GM19463 (cell line): ENCODE measurements around the gene CYP26C1.
"Not testable (repeated sequence)": the region's sequence is repeated elsewhere in the genome, so short reads cannot be mapped to it uniquely, and the experiment has no call there.

Source experiments
- ATAC-seq: cut with Tn5 transposase; IDR thresholded peaks from one replicate; pipeline ENCODE4 v1.9.1; 2021; ENCODE audit warnings: mild to moderate bottlenecking, moderate library complexity; ENCODE audit not compliant: unreplicated experiment

CYP26C1 gene

DNA sequence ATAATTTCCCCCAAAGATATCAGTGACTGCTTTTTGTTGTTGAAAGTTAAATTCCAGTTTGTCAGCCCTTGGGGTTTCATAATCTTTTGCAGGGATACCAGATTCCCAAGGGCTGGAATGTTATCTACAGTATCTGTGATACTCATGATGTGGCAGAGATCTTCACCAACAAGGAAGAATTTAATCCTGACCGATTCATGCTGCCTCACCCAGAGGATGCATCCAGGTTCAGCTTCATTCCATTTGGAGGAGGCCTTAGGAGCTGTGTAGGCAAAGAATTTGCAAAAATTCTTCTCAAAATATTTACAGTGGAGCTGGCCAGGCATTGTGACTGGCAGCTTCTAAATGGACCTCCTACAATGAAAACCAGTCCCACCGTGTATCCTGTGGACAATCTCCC lies 16.3 kb downstream of the CYP26C1 start:
- ATAC-seq: no peak

DNA sequence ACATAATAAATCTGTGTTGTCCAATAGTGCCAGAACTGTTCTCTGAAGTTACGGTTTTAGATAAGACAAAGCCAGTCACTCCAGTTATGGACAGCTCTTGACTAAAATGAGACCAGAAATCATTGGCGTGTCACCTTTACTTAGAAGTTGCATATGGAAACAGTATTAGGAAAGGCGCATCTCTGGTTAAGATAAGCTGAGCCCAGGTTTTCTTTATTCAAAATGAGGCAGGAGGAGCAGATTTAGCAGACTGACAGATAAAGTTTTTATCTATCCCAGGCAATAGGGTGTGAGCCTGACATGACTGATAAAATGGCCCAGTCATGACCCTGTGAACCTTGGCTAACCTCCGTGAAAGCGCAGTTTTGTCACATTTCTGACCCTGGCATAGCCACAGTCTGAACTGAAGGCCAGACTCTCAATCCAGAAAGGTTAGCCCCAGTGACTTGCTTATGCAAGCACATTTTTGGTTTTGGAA lies 17.3 kb downstream of the CYP26C1 start:
- ATAC-seq: no peak

DNA sequence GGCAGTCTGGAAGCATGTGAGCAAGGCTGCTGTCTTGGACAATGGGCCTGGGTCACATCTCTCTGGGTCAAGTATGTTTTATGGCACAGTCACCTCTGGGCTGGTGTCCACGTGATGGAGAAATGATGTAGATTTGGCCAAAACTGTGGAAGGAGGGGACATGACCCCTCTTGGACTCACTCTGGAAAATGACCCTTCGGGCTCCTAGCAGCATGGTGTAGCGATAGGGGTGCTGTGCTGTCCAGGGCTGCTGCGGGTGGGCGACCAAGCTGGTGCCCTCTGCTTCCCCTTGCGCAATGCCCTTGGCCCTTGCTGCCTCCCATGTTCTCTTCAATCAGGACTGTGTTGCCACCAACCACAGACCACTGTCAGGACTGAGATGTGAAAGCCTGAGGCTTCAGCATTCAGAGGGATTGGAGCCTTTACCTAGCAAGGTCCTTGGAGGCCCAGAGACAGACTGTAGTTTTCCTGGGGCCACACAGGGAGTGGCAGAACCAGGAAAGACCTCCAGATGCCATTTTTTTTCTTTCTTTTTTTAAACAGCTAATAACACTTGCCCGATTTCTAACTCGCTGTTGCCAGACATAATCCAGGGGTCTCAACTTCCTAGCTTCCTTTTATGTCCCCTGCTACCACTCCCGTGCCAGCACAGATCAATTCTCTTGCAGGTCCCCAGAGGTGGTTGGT lies 19.2 kb downstream of the CYP26C1 start:
- ATAC-seq: no peak

DNA sequence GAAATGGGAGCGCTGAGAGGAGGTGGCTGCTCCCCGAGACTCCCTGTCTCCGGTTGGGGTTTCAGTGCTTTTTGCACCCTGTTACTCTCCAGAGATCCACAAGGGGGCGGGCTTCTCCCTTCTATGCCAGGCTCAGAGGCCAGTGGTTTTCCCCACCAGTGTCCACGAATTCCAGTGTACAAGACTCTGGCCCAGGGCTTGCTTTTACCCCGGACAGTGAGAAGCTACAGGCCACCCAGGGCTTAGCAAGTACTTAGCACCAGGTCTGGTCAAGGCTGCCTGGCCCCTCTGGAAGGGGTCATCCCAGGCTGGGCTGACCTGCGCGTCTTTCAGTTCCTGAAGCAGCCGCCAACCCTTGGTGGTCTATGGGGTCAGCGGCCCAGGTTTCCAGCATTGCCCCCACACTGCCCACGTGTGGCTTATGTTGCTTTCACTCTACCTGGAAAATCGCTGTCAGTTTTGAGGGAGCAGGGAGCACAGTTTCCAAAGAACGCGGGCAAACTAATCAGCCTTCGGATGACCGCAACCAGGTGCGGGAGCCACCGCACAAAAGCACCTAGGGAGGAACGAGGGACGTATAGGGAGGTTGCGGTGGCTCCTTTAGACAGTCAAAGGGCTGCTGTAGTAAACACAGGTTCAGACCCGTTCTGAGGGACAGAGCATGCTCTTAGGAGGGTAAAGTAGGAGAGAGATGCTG lies 19.9 kb downstream of the CYP26C1 start:
- ATAC-seq: peak; percentile 53

DNA sequence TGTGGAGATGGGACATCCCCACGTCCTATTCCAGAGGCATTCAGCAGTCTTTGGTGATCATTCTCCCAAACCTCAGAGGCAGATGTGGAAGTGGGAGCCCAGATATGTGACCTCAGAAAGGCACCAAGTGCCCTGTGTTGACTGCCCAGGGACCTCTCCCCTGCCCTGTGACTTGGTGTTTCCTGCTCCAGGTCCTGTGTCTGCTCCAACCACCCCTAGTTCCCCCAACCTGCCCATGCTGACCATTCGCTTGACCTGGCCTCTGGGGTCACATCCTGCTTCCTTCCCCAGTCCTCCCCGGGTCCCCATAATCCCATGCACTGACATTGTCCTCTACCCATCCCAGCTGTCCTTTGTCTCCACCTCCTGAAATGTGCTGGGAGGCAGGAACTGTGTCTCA lies 20.7 kb downstream of the CYP26C1 start:
- no peak for ATAC-seq

DNA sequence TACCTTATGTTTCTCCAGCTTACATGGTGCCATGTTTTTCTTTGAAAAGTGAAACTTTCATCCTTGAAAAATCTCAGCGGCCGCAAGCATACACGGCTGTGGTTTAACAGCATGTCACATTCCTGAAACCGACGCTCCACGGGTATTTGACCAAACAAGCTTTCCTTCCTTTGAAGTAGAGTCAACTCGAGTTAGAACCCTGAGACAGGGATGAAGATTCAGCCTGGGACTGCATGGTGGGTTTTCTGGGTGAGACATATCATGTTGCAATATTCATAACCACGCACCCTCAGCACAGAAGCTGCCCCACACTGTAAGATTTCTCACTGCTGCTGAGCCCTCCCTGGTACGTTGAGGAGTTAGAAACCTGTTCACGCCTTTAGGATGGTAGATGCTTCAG lies 21.2 kb downstream of the CYP26C1 start:
- no peak for ATAC-seq

DNA sequence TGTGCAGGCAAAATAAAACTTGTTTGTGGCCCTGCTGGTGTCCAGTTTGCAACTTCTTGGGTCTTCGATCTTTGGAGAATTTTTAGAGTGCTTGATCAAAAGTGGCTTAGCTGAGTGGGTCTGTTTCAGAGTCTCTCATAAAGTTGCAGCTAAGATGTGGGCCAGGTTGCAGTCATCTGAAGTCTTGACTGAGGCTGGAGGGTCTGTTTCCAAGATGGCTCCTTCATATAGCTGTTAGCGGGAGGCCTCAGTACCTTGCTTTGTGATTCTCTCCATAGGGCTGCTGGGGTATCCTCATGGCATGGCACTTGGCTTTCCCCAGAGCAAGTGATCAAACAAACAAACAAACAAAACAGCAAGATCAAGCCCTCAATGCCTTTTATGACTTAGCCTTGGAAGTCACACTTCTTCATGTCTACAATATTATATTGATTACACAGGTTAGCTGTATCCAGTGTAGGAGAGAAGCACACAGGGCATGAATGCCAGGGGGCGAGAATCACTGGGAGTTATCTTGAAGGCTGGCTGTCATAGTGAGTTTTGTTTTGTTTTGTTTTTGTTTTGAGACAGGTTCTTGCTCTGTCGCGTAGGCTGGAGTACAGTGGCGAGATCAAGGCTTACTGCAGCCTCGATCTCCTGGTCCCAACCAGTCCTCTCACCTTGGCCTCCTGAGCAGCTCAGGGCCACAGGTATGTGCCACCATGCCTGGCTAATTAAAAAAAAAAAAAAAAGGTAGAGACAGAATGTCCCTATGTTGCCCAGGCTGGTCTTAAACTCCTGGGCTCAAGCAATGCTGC lies 23.3 kb downstream of the CYP26C1 start:
- ATAC-seq: no peak

DNA sequence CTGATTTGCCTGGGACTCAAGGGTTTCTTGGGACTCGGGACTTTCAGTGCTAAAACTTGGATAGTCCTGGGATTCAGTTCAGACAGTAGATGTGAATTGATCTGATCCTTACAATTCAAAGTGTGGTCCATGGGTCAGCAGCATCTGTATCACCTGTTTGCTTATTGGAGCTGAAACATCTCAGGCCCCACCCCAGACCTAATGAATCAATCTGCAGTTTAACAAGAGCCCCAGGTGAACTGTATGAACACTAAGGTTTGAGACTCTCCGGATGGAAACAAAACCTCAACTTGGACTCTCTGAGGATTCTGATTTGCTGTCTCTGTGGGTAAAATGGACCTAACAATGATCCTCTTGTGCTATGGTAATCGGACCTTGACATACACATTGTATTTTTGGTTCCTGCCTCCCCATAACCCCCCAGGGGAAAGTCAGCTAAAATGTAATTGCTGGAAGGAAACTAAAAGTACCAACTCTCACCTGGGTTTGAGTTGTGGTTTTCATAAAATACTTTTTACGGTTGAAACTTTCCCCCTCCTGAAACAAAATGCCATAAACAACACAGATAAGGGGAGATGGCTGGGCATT lies 24.8 kb downstream of the CYP26C1 start:
- no peak for ATAC-seq

DNA sequence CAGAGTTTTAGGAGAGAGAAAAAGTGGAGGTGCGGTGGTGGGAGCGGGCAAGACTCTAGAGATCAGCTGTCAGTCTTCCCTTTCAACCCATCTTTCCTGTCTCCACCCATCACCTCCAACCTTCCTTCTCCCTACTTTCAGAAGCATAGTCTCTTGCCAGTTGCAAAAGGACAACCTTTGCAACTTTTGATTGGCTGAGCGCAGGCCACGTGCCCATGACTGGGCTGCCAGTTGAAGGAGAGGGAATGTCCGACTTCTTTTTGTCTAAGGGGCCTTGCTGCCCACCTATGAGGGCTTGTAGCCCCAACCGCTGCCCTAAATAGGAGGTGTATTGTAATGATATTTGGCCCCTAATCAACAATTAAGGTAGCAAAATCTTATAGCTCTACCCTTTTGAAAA lies 25.7 kb downstream of the CYP26C1 start:
- ATAC-seq: no peak

DNA sequence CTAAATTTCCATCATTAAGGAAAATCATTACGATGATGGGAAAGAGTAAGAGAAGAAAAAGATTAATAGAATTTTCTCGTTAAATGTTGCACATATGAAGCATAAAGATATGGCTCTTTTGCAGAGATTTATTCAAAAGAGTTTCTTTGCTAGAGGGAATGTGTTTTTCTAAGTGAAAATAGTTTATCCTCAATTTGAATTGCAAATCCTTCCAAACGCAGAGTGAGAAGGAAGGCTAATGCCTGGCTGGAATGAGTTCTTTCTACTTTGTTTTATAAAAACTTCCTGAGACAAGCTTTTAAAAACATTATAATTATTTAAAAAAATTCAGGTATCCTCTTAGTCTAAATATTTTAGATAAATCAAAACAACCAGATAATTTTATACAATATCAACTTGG lies 27.2 kb downstream of the CYP26C1 start:
- no peak for ATAC-seq

DNA sequence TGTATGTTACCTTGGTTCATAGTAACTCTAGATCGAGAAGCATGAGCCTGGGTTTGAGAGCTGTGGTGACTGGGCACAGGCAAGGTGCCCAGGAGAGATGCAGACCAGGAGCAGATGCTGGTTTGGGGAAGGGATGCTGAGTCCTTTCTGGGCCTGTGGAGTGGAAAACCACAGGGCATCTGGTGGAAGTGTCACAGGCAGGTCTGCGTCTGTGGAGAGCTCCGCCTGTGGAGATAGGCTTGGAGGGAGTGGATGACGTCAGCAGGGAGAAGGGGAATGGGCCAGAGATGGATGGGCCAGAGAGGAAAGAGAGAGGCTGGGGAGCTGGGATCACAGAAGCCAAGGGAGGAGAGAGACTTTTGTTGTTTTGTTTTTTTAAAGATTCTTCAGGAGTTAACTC lies 27.9 kb downstream of the CYP26C1 start:
- no peak for ATAC-seq

DNA sequence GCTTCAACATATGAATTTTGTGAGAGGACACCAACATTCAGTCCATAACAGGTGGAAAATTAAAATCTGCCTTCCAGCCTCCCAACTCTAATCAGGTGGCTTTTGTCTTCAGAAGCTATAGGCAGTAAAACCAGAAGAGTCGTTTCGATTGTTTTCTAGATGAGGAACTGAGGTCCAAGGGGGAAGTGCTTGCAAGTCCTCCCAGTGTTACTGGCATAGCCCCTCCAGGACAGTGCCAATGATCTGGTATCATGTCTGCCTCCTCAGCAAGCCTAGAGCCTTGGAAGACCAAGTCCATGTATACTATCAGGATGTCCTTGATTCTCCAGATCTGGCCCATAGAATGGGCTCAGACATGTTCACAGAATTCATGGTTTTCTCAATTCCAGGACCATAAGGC lies 30.0 kb downstream of the CYP26C1 start:
- ATAC-seq: no peak

DNA sequence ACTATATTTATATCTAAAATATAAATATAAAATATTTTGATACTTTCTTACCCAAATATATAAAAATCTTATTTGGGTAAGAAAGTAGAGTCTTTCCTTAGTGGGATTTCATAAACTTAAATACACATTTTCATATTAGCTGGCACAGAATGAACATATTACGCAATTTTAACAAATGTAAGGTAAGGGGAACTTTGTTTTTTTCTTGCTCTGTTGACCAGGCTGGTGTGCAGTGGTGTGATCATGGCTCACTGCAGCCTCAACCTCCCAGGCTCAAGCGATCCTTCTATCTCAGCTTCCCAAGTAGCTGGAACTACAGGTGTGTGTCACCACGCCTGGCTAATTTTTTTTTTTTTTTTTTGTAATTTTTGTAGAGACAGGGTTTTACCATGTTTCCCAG lies 31.4 kb downstream of the CYP26C1 start:
- ATAC-seq: no peak

DNA sequence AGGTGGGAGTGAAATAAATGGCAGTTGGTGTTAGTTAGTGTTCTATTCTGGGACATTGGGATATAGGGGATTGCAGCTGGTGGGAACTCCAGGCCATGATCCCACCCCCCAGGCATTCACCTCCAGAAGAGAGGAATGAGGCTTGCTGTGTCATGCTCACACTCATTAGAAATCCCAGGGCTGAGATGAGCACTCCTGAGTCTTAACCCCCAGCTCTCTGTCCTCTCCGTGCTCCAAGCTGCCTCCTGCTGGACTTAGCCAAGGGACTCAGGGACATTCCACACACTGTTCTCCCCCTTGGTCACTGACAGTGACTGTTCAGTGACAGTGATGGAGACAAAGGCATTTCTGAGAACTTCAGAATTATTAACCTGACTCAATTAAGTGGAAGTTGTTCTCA lies 34.6 kb downstream of the CYP26C1 start:
- ATAC-seq: no peak

DNA sequence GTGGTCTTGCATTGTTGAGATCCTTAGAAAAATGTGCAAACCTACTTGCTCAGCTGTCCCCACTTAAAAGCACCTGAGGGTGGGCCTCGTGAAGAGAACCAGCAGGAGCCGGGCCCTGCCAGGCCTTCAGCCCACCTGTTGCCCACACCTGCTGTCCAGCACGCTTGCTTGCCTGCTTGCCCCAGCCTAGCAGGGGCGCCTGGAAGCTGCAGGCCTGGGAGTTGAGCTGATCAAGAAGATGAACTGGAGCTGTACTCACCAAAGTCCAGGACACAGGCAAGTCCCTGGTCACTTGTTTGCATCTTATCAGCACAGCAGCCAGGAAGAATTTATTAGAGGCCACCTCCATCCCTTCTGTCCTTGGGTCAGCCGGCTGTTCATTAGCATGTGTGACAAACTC lies 36.3 kb downstream of the CYP26C1 start:
- no peak for ATAC-seq

DNA sequence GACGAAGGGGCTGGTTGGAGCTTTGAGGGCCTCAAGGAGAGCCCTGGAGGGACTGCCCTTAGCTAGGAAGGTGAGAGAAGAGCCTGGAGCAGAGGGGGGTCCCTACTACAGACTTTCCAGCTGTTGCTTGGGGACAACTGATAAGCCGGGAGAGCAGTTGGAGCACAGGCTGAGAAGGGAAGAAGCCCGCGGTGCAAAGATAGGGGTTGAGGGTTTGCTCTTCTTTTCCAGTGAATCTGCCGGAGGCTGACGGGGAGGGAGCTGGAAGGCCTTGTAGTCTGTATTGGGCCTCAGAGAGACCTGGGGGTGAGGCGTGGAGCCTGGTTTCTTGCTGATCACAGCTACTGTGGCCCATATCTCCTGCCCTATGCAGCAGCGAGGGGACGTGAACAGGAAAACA lies 36.8 kb downstream of the CYP26C1 start:
- no peak for ATAC-seq

DNA sequence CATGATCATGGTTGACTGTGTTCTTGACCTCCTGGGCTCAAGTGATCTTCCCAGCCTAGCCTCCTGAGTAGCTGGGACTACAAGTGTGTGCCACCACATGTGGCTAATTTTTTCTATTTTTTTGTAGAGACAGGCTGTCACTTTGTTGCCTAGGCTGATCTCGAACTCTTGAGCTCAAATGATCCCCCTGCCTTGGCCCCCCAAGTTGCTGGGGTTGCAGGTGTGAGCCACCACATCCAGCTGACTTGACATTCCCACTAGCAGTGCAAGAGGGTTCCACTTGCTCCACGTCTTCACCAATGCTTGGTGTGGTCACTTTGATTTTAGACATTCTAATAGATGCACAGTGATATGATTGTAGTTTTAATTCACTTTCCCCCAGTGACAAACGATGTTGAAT lies 38.2 kb downstream of the CYP26C1 start:
- no peak for ATAC-seq

DNA sequence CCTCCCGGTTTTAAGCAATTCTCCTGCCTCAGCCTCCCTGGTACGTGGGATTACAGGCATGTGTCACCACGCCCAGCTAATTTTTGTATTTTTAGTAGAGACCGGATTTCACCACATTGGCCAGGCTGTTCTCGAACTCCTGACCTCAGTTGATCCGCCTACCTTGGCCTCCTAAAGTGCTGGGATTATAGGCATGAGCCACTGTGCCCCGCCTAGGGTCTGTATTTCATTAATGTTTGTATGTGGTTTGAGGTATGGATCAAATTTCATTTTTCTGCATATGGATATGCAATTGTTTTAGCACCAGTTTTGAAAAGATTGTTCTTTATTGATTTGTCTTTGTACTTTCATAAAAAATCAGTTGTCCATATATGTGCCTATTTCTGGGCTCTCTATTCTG lies 39.1 kb downstream of the CYP26C1 start:
- no peak for ATAC-seq

DNA sequence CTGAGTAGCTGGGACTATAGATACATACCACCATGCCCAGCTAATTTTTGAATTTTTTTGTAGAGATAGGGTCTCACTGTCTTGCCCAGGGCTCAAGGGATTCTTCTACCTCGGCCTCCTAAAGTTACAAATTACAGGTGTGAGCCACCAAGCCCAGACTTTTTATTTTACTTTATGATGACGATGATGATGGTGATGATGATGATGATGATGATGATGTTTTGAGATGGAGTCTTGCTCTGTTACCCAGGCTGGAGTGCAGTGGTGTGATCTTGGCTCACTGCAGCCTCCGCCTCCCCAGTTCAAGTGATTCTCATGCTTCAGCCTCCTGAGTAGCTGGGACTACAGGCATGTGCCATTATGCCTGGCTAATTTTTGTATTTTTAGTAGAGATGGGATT lies 40.5 kb downstream of the CYP26C1 start:
- not testable (repeated sequence) for ATAC-seq

DNA sequence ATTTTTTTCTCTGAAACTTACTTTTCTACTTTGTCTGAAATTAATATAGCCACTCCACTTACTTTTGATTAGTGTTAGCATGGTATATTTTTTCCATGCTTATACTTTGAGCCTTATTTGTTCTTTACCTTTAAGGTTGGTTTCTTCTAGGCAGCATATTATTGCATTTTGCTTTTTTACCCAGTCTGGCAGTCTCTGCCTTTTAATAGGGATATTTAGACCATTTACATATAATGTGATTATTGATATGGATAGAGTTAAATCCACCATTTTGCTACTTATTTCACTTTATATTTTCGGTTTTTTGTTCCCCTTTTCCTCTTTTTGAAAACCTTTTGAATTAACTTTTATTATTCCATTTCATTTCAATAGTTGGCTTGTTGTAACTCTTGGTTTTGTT lies 43.4 kb downstream of the CYP26C1 start:
- ATAC-seq: no peak

DNA sequence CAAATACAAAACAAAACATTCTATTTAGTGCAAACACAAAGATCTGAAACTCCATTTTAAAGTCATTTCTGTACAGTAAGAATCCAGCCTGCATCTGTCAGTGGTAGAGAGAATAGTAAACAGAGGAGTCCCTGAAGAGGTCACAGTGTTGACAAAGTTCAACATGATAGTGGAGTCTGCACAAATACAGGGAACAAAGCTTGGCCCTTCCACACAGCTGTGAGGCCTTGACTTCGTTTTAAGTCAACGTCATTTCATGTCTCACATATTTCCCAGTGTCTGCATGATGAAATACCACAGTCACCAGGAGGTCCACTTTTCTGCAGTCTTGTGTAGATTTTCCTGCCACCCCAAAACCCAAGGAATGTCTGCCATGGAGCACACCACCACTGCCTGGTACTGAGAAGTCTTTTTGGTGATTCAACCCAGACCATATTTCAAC lies 46.1 kb downstream of the CYP26C1 start:
- ATAC-seq: no peak
